GM19455 (cell line): ENCODE results near the gene LBR.

Source experiments
- ATAC-seq: cut with Tn5 transposase; IDR thresholded peaks from one replicate; pipeline ENCODE4 v1.9.1; 2021; ENCODE audit not compliant: unreplicated experiment

The LBR gene

DNA sequence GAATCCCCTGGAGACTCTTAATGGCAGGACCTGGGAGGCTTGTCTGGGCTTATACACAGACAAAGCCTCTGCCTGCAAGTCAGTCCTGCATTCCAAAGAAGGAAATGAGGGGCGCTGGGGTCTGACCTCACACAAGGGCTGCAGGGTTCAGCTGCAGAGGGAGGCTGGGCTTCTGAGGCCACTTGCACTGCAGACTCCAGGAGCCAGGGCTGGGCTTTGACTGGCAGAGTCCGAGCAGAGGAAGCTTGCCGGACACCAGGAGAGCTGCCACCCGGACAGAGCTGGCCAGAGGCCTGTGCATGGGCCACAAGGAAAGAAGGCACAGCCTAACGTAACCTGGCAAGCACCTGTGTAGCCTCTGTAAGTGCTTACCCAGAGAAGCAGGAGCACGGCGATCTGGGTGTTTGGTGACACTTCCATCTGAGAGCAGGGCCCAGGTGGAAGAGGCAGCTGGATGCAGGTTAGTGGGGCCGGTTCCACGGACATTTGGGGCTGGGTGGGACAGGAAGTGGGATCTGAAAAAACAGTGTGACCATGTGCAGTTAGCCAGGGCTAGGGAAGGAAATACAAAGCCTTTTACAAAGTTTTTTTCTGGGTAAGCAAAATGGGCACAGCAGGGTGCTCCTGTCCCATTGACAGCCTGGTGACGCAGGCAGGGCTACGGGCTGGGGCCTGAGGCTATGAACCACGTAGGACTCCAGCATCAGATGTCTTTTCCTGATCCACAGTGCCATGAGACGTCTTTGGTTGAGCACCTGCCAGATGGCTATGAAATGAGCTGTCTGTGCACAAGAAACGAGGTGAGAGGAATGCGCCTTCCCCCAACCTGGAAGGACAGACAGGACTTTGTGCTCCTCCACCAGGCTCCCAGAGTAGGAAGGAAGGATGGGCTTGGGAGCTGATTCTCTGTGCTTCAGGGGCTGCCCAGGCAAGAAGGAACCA, 37.3 kb upstream of the LBR start:
- ATAC-seq: no peak

DNA sequence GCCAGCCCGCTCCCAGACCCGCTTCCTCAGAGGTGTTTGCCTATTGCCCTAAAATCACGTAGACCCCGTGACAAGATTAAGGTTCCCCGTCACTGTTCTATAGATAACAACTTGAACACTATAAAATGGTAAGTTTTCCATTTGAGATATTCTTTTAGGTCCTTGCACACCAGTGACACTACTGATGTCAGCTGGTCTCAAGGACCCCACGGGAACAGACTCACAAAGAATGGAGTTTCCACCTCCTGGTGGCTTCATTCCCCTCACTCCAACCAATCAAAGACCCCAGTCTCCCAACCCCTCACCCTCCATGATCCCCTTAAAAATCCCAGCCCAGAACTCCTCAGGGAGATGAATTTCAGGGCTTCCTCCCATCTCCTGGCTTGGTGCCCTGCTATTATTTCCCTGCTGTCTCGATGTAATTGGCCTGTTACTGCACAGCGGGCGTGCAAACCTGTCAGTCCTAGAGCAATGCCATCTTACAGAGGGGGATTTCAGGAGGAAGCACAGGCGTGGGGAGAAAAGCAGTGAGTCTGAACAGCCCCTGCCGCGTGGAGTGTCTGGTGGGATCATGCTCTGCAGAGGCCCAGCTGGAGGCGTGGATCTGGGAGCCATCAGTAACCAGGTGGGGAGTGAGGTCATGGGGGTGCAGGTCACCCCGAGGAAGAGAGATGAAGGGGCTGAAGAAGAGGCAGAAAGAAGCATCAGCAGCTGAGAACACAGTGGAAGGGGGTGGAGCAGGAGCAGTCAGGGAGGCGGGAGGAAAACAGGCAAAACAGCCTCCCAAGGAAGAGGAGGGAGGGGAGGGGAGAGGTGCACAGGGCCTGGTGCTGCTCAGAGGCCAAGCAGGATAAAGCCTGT, 35.1 kb upstream of the LBR start:
- no peak for ATAC-seq

GRCh38 chr1:225462429-225462713, 34.5 kb upstream of the LBR start:
- no peak for ATAC-seq

GRCh38 chr1:225461533-225462428, 33.9 kb upstream of the LBR start:
- no peak for ATAC-seq

DNA sequence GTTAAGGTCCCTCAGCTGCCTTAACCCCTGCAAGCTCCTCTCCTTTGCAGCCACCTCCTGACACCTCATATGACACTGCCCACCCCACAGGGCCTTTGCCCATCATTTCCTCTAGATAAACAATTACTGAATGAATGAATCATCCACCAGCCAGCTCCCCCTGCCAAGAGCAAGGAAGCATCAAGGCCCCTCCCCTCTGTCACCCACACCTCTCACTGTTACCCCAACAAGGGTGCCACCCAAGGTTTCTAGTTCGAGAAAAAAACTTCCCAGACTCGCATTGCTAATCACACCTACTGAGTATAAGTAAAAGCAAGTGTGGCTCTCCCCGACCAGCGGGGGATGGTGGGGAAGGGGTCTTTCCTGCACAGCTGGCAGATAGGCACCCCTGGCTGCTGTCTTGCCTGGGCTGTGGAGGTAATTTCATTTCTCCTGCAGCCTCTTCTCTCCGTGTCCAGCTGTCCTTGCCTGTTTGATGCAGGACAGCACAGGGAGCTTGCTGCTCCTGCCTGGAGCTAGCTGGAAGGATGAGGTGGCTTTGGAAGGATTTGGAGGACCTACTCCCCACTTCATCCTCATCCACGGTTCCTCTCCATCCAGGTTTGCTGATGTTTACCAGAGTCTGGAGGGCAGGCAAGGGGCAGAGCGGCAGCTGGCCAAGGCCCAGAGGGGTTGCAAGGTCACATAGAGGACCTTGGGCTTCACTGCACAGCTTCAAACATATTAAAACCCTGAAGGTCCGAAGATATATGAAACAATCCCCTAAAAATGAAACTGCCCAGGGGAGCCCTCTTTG, 33.1 kb upstream of the LBR start:
- ATAC-seq: no peak

GRCh38 chr1:225460021-225460736, 32.3 kb upstream of the LBR start:
- ATAC-seq: no peak

DNA sequence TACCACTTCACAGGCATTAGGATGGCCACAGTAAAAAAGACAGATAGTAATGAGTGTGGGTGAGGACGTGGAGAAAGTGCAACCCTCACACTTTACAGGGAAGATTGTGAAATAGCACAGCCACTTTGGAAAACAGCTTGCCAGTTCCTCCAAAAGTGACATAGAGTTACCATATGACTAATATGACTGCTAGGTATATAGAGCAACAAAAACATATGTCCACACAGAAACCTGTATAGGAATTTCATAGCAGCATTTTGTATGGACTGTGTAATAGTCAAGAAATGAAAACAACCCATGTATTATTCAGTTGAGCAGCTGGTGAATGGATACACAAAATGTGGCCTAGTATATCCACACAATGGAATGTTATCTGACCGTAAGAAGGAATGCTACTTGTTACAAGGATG, 30.4 kb upstream of the LBR start:
- ATAC-seq: no peak

DNA sequence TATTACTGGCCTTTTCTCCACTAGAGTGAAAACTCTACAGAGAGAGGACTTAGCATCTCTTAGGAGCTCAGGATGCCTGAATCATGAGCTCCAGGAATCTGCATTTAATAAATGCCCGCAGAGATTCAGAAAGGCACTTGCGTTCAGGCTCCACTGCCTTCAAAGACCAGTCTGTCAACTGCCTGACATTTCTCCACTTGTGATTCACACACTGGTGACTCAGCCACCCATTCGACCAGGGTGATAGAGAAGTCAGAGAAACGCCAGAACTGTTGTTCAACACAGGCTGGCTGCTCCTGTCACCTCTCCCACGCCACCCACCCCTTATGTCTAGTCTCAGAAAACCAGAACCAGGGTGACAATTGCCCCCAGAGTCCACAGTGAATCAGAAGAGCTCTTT, 26.9 kb upstream of the LBR start:
- ATAC-seq: no peak

GRCh38 chr1:225453797-225454648, 26.2 kb upstream of the LBR start:
- ATAC-seq: no peak

DNA sequence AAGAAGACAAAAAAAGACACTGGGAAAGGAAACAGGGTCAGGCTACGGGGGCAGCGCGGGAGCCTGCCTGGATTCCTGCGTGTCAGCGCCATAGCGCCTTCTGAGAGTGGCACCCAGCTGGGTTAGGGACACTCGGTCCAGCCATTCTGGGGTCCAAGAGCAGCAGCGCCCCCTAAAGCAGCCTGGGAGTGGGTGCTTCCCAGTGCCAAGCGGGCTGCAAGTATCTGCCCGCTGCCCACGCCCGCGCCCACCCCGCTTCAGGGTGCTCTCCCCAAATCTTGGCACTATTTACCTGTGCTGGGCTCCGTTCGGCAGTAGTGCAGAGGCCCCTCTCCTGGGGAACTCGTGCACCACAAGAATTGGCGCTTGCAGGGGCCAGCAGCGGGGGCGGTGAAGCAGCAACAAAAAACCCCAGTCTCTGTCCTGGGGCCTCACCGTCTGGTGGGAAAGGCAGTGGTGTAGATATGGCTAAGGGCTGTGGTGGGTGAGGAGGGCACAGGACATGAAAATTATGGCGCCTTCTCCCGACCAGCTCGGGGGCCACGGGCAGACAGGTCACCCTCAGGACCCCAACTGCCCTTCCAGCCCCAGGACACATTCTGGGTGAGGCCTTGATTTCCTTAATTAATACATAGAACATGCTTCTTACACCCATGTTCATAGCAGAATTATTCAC, 24.1 kb upstream of the LBR start:
- no peak for ATAC-seq

DNA sequence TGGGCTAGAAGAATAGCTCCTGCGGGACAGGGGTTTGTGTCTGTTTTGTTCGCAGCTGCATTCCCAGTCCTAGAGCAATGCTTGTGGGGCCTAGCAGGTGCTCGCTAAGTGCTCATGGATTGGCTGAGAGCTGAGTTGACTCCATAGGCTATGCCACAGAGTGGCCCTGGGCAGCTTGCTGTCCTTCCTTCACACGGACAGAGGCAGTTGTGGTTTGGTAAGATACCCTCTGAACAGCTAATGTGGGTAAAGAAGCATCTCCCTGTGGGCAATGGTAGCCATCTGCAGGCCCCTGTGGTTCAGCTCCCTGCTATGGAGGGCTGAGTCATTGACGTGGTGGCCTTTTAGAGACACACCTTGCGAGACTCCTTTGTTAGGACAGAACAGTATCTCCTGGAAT, 23.5 kb upstream of the LBR start:
- ATAC-seq: no peak

- ATAC-seq: no peak
These were observed 22.8 kb upstream of the LBR start for GRCh38 chr1:225450491-225451191.

GRCh38 chr1:225449774-225450173, 21.9 kb upstream of the LBR start:
- no peak for ATAC-seq

GRCh38 chr1:225449261-225449660, 21.4 kb upstream of the LBR start:
- ATAC-seq: no peak

DNA sequence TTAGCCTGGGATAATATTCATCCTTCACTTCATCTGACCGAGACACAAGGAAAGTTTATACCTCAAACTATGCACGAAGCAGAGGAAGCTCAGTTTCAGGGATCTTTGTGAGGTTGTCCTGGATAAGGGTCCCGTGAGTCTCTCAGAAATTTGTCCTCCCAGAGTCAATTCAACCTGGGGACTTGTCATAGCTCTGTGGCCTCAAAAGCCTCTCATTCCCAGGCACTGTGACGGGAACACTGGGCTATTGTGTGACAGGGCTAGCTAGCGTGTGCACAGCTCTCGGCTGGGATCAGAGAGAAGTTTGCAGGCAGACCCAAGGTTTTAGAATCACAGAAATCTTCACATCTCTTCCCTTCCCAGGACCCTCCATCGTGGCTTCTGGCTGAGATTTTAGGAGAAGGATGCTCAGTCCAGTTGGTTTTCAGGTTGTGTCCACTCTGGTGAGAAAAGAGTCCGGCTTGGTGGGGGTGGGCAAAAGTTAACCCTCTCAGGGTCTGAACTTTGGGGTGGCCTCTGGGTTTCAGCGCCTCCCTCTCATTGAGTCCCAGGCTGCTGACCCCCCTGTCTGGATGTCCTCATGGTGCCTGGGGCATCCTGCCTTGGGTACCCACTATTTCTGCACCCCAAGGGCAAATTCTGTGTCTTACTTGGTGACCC, 20.4 kb upstream of the LBR start:
- ATAC-seq: no peak

- ATAC-seq: no peak
These were observed 19.8 kb upstream of the LBR start for GRCh38 chr1:225447650-225448089.

DNA sequence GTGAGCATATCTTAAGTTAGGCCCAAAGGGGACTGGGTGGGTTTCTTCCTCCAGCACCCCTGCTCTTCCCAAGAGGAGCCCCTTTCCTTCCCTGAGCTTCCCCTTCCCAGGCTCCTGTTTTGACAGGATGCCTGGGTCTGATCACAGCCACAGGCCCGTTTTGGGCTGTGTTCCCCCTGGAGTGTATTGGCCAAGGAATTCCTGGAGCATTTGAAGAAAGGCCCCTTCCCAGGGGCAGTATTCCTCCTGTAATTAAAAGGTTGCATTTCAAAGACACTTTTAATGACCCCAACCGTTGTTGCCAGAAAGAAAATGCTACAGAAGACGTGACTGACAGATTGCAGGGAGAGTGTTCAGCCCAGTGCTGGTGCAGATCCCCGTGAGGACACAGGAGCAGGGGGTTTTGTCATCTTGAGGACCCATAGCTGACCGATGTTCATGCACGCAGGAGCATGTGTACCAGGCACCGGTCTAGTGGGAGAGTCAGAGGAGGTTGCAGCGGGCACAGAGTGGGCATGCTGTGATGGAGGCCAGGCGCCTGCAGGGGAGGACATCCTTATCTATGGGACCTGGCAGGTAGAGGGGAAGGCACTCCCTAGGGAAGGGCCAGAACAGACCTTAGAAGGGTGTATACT, 19.3 kb upstream of the LBR start:
- no peak for ATAC-seq
